ENCODE results near the gene OR5H2. TPM values are rescaled to one million over a fixed set of nuclear protein-coding genes. Genes with fewer than 3 reads are reported as not detected.

OR5H2 gene
- total and polyA plus RNA-seq, 2 donors, result not detected

DNA sequence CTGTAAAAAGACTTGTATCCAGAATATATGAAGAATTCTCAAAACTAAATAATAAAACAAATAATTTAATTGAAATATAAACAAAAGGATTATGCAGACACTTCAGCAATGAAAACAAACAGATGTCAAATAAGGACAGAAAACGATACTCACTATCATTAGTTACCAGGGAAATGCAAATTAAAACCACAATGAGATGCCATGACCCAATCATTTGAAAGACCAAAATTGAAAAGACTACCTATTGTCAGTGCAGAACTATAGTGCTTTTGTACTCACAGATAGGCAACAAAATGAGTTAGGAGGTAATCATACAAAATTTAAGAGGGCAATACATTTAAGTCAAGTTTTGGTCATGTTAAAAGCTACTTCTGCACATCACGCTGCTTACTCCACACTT, 39.8 kb downstream of the OR5H2 start:
- H3K36me3 ChIP-seq (ENCODE audit: insufficient read depth), result no peaks in the 10 kb centered on the region
- WGBS, result 77% methylated on average over 2 of the region's 2 CpGs
- no peak for DNase-seq (ENCODE audit: extremely low spot score)
- no peak overlapping the region for H3K27ac ChIP-seq (ENCODE audit: low read depth)
- no peak overlapping the region for H3K4me3 ChIP-seq (ENCODE audit: low read depth, low read length)
- no peaks in the 10 kb centered on the region for H3K4me1 ChIP-seq (ENCODE audit: insufficient read depth)

DNA sequence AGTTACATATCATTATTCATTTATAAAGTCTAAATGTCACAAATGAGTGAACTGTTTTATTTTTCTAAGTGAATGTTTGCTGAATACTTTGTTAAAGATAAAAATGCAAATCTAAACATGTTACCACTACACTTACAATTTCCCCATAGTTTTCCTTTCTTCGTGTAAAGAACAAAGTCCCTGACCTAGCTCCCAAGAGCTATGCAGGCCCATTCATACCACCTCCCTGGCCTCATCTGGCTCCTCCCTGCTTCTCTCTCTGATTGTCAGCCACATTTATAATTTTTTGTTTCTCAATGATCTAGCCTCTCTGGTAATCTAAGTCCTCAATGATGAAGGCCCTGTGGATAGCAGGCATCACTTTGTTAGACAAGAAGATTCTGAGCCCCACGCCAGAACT, 40.4 kb downstream of the OR5H2 start:
- WGBS, result 69% methylated on average over 2 of the region's 2 CpGs
- Histone ChIP-seq H3K36me3 (ENCODE audit: insufficient read depth) (no peaks in the 10 kb centered on the region), H3K4me1 (ENCODE audit: insufficient read depth) (no peaks in the 10 kb centered on the region), H3K27ac (ENCODE audit: low read depth) (no peak overlapping the region), H3K4me3 (ENCODE audit: low read depth, low read length) (no peak overlapping the region)
- no peak for DNase-seq (ENCODE audit: extremely low spot score)

DNA sequence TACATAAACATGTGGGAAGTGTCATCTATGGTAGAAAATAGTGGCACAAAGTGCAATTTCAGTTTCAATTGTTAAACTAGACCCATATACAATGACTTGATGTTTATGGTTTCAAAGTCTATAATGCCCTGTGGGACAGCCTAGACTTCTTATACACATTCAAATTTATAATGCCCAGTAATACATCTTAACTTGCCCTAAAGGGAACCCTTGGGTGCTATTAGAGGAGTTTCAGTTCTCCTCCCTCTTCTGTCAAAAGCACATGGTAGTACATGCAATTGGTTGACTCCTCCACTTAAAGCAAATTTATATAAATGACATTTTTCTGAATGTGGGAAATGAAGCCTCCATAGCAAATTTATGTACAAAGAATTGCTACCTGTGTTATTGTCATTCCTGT, 41.1 kb downstream of the OR5H2 start:
- H3K36me3 ChIP-seq (ENCODE audit: insufficient read depth), result no peaks in the 10 kb centered on the region
- DNase-seq (ENCODE audit: extremely low spot score), result no peak
- no peak overlapping the region for H3K27ac ChIP-seq (ENCODE audit: low read depth)
- no peak overlapping the region for H3K4me3 ChIP-seq (ENCODE audit: low read depth, low read length)
- H3K4me1 ChIP-seq (ENCODE audit: insufficient read depth), result no peaks in the 10 kb centered on the region

DNA sequence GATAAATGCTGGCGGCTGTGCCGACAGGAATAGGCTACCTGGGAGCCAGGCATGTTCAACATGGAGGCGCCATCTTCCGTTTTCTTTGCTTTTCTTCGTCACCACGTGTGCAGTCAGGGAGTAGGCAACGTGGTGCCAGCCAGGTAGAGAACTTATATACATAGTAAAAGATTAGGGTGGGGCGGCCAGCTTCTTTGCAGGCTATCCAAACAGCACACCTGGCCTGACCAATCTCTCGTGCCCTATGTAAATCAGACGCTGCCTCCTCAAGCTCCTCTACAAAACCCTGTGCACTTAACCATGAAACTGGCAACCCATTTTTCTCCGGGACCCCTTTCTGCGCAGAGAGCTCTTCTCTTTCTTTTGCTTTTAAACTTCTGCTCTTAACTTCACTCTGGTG, 42.8 kb downstream of the OR5H2 start:
- no peak for DNase-seq (ENCODE audit: extremely low spot score)
- 68% methylated on average over 12 of the region's 12 CpGs for WGBS
- Histone ChIP-seq H3K4me3 (ENCODE audit: low read depth, low read length) (no peak overlapping the region), H3K4me1 (ENCODE audit: insufficient read depth) (no peaks in the 10 kb centered on the region), H3K36me3 (ENCODE audit: insufficient read depth) (no peaks in the 10 kb centered on the region), H3K27ac (ENCODE audit: low read depth) (no peak overlapping the region)

DNA sequence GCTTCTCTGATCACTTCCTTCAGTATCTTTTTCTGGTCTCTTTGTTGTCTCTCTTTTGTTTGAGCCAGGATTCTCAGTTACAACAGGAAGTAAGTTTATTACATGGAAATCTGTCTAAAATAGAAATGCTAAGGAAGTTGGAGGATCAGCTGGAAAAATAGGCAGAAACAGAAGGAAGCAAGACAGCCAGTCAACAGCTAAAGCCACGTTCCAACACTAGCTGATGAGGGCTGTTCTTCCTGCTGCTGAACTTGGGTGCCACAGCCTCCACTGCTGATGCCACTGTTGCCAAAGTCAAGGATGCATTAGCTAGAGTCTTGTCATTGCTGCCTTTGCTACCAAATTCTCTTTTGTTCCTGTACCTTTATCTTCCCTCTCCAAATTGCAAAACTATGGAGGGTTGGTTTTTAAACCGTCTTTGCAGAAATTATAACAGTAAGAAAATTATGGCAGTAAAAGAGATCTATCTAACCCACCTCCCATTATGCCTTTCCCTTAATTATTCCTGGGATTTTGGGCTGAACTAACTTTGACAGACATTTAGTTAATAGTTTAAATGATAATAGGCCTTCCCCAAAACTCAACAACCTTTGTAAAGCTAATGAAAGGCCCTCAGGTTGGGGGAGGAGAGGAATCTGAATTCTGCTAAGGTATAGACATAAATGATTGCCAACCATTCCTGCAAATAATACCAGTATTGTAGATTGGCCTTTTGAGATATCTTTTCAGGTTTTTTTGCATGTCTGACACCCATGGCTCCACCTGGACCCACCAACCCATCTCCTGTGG, 44.0 kb downstream of the OR5H2 start:
- Histone ChIP-seq H3K4me3 (ENCODE audit: low read depth, low read length) (no peak overlapping the region), H3K27ac (ENCODE audit: low read depth) (no peak overlapping the region), H3K36me3 (ENCODE audit: insufficient read depth) (no peaks in the 10 kb centered on the region), H3K4me1 (ENCODE audit: insufficient read depth) (no peaks in the 10 kb centered on the region)
- no peak for DNase-seq (ENCODE audit: extremely low spot score)
- 63% methylated on average over 2 of the region's 2 CpGs for WGBS

DNA sequence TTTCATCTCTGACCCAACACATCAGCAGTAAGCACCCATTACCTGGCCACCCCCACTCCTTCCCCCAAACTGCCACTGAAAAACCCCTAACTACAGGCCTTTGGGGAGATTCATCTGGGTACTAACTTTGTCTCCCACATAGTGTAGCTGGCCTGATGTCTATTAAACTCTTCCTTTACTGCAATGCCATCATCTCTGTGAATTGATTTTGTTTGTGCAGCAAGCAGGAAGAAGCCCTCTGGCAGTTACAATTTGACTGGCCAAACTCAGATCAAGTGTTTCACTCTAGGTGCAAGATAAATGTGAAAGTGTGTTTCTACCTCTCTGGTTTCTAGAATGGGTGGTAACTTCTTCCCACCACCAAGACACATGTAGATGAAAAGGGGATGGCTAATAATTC, 44.6 kb downstream of the OR5H2 start:
- Histone ChIP-seq H3K4me1 (ENCODE audit: insufficient read depth) (no peaks in the 10 kb centered on the region), H3K36me3 (ENCODE audit: insufficient read depth) (no peaks in the 10 kb centered on the region), H3K27ac (ENCODE audit: low read depth) (no peak overlapping the region), H3K4me3 (ENCODE audit: low read depth, low read length) (no peak overlapping the region)
- DNase-seq (ENCODE audit: extremely low spot score), result no peak

DNA sequence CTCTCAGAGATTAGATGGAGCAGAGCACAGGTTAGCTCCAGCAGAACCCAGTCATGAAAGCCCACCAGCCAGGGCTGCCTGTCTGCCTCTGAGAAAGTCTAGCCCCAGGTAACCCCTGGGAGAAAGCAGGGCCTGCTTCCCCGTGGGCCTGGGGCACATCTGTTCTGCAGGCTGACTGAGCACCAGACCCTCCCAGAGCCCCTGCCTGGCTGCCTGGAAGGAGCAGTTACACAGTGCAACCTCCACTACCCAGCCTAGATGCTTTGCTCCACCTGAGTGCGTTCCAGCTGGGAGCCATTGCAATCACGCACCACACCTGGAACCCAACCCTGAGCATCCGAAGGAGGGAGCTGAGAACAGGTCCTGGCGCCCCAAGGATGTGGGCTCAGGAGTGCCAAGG, 46.6 kb downstream of the OR5H2 start:
- no peaks in the 10 kb centered on the region for H3K36me3 ChIP-seq (ENCODE audit: insufficient read depth)
- H3K4me1 ChIP-seq (ENCODE audit: insufficient read depth), result no peaks in the 10 kb centered on the region
- no peak overlapping the region for H3K27ac ChIP-seq (ENCODE audit: low read depth)
- no peak for DNase-seq (ENCODE audit: extremely low spot score)
- WGBS, result 77% methylated on average over 5 of the region's 5 CpGs
- no peak overlapping the region for H3K4me3 ChIP-seq (ENCODE audit: low read depth, low read length)

DNA sequence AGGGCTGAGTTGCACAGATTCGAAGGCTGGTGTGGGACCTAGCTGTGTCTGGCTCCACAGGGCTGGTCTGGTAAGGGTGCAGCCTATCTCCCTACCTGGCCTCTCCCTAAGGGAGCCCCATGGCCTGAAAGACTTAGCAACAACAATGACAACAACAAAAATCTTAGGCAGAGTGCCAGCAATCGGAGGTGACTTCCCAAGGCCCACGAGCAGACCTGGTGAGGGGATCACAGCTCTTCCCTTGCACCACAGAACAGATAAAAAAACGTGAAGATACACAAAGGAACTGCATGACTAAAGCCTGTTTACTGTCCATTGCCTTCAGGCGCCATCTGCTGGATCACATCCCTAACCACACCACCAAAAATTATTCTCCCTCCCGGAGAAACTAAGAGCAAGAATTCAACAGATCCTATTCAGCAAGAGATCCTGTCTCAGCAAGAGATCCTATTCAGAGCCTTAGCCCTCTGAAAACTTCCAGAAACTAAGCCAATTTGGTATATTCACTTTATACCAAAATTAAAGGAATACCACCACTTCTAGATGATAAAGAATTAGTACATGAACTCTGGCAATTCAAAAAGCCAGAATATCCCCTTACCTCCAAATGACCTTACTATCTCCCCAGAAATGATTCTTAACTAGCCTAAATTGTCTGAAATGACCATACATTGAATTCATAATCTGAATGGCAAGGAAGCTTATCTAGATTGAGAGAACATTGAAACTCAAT, 47.3 kb downstream of the OR5H2 start:
- Histone ChIP-seq H3K36me3 (ENCODE audit: insufficient read depth) (no peaks in the 10 kb centered on the region), H3K4me3 (ENCODE audit: low read depth, low read length) (no peak overlapping the region), H3K4me1 (ENCODE audit: insufficient read depth) (no peaks in the 10 kb centered on the region), H3K27ac (ENCODE audit: low read depth) (no peak overlapping the region)
- WGBS, result 10% methylated on average over 6 of the region's 6 CpGs
- no peak for DNase-seq (ENCODE audit: extremely low spot score)

DNA sequence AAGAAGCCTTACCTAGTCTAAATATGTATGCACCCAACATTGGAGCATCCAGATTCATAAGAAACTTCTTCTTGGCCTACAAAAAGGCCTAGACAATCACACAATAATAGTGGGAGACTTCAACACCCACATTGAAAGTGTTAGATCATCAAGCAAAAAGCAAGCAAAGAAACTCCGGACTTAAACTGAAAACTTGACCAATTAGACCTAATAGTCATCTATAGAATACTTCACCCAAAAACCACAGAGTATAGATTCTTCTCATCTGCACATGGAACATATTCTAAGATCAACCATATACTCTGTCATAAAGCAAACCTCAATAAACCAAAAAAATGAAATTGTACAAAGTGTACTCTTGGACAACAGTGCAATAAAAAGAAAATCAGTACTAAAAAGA, 49.0 kb downstream of the OR5H2 start:
- no peak overlapping the region for H3K27ac ChIP-seq (ENCODE audit: low read depth)
- no peaks in the 10 kb centered on the region for H3K36me3 ChIP-seq (ENCODE audit: insufficient read depth)
- H3K4me1 ChIP-seq (ENCODE audit: insufficient read depth), result no peaks in the 10 kb centered on the region
- WGBS, result 91% methylated on average over 1 of the region's 1 CpG
- DNase-seq (ENCODE audit: extremely low spot score), result no peak
- no peak overlapping the region for H3K4me3 ChIP-seq (ENCODE audit: low read depth, low read length)

Other genes starting within 250 kb of the OR5H2 start
- 0.11 TPM for gene GABRR3, start 247.2 kb upstream of the OR5H2 start, total RNA-seq
- 0.01 TPM for gene GABRR3, start 247.2 kb upstream of the OR5H2 start, polyA plus RNA-seq
- not detected for gene OR5AC2, start 195.3 kb upstream of the OR5H2 start, total RNA-seq
- gene OR5AC2, start 195.3 kb upstream of the OR5H2 start, polyA plus RNA-seq, result not detected
- not detected for gene OR5H1, start 151.8 kb upstream of the OR5H2 start, total RNA-seq
- gene OR5H1, start 151.8 kb upstream of the OR5H2 start, polyA plus RNA-seq, result not detected
- not detected for gene OR5H14, start 135.0 kb upstream of the OR5H2 start, total RNA-seq
- not detected for gene OR5H14, start 135.0 kb upstream of the OR5H2 start, polyA plus RNA-seq
- gene OR5H15, start 115.8 kb upstream of the OR5H2 start, total RNA-seq, result not detected
- not detected for gene OR5H15, start 115.8 kb upstream of the OR5H2 start, polyA plus RNA-seq
- not detected for gene OR5H6, start 18.3 kb upstream of the OR5H2 start, total RNA-seq
- not detected for gene OR5H6, start 18.3 kb upstream of the OR5H2 start, polyA plus RNA-seq
- not detected for gene OR5K4, start 71.3 kb downstream of the OR5H2 start, total RNA-seq
- not detected for gene OR5K4, start 71.3 kb downstream of the OR5H2 start, polyA plus RNA-seq
- not detected for gene OR5K3, start 108.2 kb downstream of the OR5H2 start, total RNA-seq
- gene OR5K3, start 108.2 kb downstream of the OR5H2 start, polyA plus RNA-seq, result not detected
- not detected for gene OR5K1, start 180.7 kb downstream of the OR5H2 start, total RNA-seq
- not detected for gene OR5K1, start 180.7 kb downstream of the OR5H2 start, polyA plus RNA-seq
- gene OR5K2, start 215.2 kb downstream of the OR5H2 start, total RNA-seq, result not detected
- not detected for gene OR5K2, start 215.2 kb downstream of the OR5H2 start, polyA plus RNA-seq
- 107 TPM for gene CLDND1, start 240.4 kb downstream of the OR5H2 start, total RNA-seq
- 104 TPM for gene CLDND1, start 240.4 kb downstream of the OR5H2 start, polyA plus RNA-seq
- gene GPR15, start 249.5 kb downstream of the OR5H2 start, total RNA-seq, result not detected
- gene GPR15, start 249.5 kb downstream of the OR5H2 start, polyA plus RNA-seq, result 0.61 TPM

Measured in urinary bladder (tissue), 4 donors.